GOT3 (cell line): Measurements from ENCODE around the gene KCNQ4.

ENCODE experiments used
- DNase-seq: peaks from one replicate; lab custom pipeline; 2025; ENCODE audit warnings: mixed read lengths; lab: John Stamatoyannopoulos, UW

Gene KCNQ4

DNA sequence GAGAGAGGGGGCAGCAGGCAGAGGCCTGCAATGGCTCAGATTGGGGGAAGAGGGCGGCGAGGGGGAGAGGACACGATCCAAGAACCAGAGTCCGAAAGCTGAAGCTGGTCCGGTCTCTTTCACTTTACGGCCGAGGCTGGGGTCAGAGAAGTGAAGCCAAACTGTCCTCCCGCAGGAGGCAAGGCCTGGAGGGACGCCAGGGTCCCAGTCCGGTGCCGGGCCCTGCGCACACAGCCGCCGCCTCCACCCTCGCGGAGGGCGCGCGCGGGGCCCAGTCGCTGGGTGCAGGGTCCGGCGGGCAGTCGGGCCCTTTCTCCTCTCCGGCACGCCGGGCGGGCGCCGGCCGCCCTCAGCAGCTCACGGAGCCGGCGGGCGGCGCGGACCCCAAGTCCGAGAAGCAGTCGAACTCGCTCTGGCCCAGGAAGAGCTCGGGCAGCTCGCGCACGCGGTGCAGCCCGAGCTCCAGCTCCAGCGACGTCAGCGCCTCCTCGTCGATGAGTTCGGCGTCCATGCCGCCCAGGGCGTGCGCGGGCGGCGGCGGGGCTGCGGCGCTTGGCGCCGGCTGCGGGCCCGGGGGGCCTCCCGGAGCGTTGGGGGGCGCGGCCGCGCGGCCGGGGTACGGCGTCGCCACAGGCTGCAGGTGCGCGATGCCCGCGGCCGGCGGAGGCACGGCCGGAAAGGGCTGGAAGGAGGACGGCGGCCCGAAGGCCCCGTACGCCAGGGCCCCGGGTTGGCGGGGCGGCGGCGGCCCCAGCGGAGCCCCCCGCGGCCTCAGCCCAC is 77.8 kb downstream of the KCNQ4 start:
- DNase-seq, result no peak

DNA sequence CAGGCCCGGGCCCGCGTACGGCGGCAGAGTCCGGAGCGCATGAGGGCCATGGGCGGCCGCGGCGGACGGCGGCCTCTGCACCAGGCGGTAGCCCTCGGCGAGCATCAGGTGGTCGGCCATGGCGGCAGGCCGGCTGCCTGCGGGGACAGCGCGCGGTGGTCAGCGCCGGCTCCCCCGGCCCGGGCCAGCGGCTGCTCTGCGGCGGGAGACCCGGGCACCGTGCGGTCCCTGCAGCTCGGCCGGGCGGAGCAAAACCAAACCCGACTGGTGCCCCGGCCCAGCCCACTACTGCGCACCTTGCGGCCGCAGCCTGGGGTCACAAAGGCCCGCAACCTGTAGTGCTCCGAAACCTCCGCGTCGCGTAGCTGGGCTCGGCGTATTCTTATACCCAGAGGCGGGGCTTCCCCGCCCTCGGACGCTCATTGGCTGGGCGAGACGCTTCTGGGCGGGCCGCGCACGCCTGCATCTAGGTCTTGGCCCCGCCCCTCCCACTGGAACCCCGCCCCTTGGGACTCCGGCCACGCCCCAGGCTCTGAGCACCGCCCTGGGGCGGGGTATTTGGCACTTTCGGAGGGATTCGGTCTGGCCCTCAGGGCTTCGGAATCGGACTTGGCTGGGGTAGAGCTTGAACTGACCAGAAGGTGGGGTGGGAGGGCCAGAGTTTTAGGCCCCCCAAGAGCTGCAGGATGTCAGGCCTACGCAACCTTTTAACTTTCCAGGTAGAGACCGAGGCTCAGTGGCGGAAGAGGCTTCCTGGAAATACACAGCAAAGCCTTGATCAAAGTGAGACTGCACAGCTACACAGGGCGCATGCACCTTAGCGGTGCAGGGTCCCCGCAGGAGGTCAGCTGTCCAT is 78.6 kb downstream of the KCNQ4 start, which contains the start of gene CITED4:
TSS of gene CITED4 (minus strand) at position 356 of the 856 bp plus-strand sequence. CDS start at position 120, 236 bp downstream.
- peak; percentile 81 for DNase-seq

- DNase-seq, result no peak
Measured at GRCh38 chr1:40868051-40868723, 84.6 kb downstream of the KCNQ4 start.

- DNase-seq, result no peak
Measured at GRCh38 chr1:40870135-40870728, 86.6 kb downstream of the KCNQ4 start.

- no peak for DNase-seq
Measured at GRCh38 chr1:40872276-40872675, 88.7 kb downstream of the KCNQ4 start.

DNA sequence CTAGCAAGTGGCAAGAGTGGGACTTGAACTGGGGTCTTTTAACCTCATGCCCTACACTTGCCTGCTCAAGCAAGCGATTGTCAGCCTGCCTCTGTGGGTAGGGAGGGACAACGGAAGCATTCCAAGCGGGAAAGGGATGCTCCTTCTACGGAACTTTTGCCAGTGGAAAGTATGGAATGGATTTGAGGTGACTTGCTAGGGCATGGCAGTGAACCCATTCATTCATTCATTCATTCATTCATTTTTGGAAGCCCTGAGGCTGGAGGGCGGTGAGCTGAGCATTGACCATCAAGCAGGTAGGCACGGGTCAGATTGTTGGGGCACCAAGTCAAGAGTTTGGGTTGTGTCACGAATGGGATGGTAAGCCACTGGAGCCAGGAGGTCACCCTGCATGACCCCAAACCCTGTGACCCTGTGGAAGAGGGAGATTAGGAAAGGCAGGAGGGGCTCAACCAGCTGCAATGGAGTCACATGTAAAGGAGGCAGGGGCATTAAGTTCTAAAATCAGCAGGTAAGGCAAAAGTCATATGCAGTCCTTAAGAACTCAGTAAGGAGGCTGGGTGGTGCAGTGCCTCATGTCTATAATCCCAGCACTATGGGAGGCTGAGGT is 90.4 kb downstream of the KCNQ4 start:
- no peak for DNase-seq

DNA sequence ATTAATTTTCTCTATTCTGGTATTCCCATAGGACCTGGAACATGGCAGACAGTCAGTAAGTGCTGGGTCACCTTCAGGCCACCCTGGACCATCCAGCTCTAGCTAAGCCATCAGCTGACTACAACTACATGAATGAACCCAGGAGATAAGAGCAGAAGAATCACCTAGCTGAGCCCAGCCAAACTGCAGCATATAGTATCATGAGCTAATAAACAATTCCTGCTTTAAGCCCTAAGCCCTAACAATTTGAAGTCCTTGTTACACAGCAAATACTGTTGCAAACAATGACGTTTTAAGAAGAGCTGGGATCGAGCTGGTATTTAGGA is 92.8 kb downstream of the KCNQ4 start:
- DNase-seq, result no peak

DNA sequence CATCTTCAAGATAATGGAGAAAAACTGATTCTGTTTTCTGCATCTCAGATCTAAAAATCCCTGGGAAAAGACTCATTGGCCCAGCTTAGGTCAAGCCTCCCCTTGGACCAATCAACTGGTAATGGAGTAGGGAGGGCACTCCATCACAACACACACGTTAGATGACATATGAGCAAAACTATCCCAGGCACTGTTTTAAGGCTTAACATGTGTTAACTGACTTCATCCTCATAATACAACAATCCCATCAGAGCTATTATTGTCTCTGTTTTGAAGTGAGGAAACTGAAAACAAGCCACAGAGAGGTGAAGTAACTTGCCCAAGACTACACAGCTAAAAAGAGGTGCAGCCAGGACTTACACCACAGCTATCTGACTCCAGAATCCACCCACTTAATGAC is 93.3 kb downstream of the KCNQ4 start:
- no peak for DNase-seq

GRCh38 chr1:40877698-40878097 is 94.1 kb downstream of the KCNQ4 start:
- DNase-seq, result peak; percentile 41

DNA sequence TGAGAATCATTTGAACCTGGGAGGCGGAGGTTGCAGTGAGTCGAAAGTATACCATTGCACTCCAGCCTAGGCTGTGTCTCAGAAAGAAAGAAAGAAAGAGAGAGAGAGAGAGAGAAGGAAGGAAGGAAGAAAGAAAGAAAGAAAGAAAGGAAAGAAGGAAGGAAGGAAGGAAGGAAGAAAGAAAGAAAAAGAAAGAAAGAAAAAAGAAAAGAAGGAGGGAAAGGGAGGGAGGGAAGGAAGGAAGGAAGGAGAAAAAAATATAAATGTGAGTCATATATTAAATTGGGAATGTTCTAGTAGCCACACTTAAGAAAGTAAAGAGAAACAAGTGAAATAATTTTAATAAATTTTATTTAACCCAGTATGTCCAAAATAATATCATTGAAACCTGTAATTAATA is 95.3 kb downstream of the KCNQ4 start:
- no peak for DNase-seq

- no peak for DNase-seq
Measured at GRCh38 chr1:40879482-40880175, 96.0 kb downstream of the KCNQ4 start.

DNA sequence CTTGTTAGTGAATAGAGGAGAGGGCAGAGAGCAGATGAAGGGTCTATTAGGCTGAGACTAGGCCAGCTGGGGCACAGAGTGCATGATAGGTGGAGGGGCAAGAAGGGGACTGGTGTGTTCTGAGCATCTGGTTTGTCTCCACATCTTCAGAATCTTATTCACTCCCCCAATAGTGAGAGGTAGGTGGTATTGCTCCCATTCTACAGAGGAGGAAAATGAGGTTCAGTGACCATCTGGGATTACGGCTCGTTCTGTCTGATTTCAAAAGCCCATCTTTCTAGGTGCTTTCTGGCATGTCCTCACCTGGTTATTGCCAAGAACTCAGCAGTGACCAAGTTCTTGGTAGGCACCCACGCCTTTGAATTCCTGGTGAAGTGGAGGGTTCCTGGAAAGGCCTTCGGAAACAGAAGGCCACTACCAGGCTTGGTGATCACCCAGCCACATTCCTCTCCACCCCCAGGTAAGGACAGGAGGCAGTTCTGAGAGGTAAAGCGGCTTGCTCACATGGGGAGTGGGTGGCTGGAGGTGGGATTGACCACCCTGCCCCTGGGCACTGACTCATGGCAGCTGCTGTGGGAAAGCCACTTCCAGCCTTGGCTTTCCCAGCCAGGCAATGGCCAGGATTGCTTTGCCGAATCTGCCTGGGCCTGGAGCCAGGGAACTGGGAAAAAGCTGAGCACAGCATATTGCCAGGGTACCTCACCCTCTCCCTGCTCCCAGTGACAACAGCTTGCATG is 97.4 kb downstream of the KCNQ4 start:
- DNase-seq, result no peak

GRCh38 chr1:40884055-40884795 is 100.6 kb downstream of the KCNQ4 start:
- DNase-seq, result no peak

- no peak for DNase-seq
Measured at GRCh38 chr1:40886318-40887011, 102.9 kb downstream of the KCNQ4 start.

- no peak for DNase-seq
Measured at GRCh38 chr1:40887012-40887378, 103.4 kb downstream of the KCNQ4 start.

- DNase-seq, result no peak
Measured at GRCh38 chr1:40887652-40888051, 104.1 kb downstream of the KCNQ4 start.
